D721Med (cell line): ENCODE measurements around the gene HS6ST1.

ENCODE experiments used
- DNase-seq: peaks from one replicate; pipeline ENCODE4 v3.0.0; 2011; ENCODE audit warnings: low spot score; ENCODE audit not compliant: insufficient read length
- FAIRE-seq: peaks from 2 replicates; lab custom pipeline; 2011; peaks lifted over from hg19 to GRCh38; lab: Jason Lieb, UNC
- TF ChIP-seq, protein P1 (sequence below): IDR thresholded peaks from 2 replicates; pipeline ENCODE4 v1.5.1; 2012; ENCODE audit warnings: mild to moderate bottlenecking, control low read depth; ENCODE audit not compliant: insufficient read depth; ENCODE audit errors: missing control alignments

Gene HS6ST1

DNA sequence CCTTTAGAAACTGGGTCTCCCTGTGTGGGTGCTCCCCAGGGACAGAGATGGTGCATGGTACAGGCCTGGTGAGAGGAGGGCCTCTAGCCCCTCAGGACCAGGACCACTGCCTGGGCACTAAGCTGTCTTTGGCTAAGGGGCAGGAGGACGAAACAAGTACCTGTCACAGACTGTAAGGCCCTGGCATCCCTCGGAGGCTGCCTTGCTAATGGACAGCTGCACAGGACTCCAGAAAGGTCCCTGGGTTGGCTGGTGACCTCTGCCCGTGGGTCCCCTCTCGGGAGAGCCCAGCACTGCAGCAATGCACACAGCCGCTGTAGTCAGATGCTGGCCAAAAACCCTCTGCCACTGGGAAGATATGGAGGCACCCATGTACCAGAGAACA lies 14.3 kb downstream of the HS6ST1 start:
- DNase-seq (no peak), FAIRE-seq (no peak)
- TF ChIP-seq, protein P1, sequence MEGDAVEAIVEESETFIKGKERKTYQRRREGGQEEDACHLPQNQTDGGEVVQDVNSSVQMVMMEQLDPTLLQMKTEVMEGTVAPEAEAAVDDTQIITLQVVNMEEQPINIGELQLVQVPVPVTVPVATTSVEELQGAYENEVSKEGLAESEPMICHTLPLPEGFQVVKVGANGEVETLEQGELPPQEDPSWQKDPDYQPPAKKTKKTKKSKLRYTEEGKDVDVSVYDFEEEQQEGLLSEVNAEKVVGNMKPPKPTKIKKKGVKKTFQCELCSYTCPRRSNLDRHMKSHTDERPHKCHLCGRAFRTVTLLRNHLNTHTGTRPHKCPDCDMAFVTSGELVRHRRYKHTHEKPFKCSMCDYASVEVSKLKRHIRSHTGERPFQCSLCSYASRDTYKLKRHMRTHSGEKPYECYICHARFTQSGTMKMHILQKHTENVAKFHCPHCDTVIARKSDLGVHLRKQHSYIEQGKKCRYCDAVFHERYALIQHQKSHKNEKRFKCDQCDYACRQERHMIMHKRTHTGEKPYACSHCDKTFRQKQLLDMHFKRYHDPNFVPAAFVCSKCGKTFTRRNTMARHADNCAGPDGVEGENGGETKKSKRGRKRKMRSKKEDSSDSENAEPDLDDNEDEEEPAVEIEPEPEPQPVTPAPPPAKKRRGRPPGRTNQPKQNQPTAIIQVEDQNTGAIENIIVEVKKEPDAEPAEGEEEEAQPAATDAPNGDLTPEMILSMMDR, result no peak

DNA sequence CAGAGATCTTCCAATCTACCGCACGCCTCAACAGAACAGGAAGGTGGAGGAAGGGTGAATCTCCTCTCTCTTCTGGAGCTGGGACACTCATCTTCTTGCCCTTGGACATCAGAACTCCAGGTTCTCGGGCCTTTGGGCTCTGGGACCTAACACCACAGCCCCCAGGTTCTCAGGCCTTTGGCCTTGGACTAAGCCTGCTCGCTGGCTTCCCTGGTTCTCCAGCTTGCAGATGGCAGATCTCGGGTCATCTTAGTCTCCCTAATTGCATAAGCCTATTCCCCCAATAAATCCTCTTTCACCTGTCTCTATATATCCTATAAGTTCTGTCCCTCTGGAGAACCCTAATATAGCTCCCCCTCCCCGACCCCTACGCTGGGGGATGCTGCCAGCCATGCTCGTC lies 14.8 kb downstream of the HS6ST1 start:
- TF ChIP-seq, protein P1, result no peak
- DNase-seq (no peak), FAIRE-seq (no peak)

DNA sequence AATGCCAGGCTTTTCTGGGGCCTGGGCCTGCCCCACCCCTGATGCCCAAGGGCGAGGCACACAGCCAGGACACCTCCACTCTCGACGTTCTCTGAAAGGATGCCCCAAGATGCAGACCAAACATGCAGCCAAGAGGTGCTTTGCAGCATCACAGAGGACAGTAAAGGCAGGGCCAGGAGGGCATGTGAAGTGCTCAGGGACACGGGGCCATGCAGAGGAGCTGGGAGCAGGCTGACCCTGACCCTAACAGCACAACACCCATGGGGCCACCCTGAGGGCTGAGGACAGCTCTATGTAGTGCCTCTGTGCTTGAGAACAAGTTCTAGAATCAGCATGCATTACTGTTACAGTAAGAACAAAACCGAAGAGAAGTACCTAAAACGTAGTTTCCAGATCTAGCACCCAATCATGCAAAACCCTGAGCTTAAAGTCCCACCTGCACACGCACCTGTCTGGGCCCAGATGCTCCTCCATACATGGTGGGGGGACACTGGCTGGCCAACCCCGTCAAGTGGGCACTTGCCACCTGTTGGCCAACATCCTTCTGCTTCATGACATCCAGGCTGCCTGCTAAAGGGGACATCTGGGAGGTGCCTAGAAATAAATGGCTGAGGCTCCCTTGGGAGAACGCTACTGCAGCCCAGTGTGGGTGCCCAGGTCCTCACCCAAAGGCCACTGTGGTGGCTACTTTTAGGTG lies 15.4 kb downstream of the HS6ST1 start:
- FAIRE-seq (no peak), DNase-seq (no peak)
- TF ChIP-seq, protein P1, result no peak

DNA sequence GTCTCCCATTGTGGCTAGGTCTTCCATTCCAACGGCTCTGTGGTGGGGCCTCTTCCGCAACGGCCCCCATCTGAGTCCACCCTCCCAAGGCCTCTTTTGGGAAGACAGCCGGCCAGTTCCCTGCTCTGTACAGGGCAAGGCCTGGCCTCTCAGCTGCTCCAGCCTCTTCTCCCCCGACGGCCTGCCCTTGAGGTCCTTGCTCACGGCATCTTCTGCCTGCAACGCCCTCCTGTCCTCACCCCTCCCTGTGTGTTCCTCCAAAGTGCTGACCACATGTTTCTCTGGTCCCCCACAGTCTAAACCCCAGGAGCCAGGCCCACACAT lies 16.0 kb downstream of the HS6ST1 start:
- FAIRE-seq (no peak), DNase-seq (no peak)
- TF ChIP-seq, protein P1, result no peak

DNA sequence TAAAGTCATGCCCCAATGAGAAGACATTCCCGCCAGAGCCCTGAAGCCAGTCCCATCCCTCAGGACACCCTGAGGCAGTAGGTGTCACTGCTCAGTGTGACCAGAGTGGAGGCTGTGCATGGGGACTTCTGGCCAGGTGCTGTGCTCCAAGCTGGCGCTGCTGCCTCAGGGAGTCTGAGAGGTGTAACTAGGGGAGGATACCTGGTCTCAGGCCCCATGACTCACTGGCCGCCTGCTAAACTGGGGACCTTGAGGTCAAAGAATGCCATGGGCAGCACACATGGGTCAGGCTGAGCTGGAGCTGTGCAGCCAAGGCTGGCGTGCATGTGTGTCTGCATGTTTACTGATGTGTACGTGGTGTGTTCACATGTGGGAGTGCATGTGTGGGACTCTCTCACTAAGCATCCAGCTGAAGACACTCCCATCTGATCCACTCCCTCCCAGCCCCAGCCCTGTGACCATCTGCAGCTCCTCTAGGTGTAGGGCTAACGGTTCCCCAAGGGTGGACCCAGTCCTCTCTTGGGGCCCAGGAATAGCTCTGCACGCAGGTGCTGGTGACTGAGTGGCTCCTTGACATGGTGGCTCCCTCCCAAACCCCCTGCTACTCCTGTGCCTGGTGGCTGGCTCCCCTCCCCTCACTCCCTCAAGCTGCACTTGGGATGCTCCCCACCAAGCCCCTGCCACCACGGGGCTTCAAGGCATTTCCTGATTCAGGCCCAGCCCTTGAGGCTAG lies 16.5 kb downstream of the HS6ST1 start:
- FAIRE-seq (no peak), DNase-seq (no peak)
- TF ChIP-seq, protein P1, result no peak

DNA sequence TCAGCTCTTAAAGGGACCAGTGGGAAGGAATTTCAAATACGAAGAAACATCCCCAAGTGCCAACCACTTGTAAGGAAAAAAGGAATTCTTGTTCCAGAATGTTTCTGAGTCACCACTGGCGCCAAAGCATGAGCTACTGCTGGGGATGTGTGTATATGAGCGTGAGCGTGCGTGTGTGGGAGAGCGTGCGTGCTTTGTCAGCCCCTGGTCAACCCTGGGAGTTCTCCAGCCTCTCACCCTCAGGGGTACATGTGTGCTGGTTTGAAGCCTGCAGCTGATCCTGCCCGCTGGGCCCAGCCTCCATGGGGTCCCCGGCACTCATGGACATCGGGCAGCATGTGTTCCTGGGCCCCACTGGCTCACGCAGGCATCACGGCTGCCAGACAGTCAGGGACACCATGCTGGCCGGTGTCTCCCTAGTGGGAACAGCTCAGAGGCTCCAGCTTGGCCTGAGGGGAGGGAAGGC lies 17.1 kb downstream of the HS6ST1 start:
- TF ChIP-seq, protein P1, result no peak
- FAIRE-seq (no peak), DNase-seq (no peak)

DNA sequence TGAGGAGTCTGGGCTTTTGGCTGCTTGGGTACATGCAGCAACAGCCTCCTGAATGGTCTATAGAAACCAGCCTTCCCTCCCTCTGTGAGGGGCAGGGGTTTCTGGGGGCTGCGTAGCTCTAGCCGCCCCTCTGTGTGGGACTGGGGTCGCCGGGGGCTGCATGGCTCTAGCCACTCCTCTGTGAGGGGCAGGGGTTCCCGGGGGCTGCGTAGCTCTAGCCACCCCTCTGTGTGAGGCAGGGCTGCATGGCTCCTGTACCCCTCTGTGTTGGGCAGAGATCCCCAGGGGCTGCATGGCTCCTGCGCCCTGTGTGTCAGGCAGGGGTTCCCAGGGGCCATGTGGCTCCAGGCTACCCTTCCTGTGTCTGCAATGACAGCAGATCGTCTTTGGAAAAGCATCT lies 17.6 kb downstream of the HS6ST1 start:
- no peak for FAIRE-seq

More for the DNA sequence above, 17.6 kb downstream of the HS6ST1 start:
- no peak for DNase-seq
- TF ChIP-seq, protein P1, result no peak
